ENCODE measurements around the gene PANK4.
A peak's percentile ranks its signal among the peaks of the same experiment; 100 is the strongest.

DNA sequence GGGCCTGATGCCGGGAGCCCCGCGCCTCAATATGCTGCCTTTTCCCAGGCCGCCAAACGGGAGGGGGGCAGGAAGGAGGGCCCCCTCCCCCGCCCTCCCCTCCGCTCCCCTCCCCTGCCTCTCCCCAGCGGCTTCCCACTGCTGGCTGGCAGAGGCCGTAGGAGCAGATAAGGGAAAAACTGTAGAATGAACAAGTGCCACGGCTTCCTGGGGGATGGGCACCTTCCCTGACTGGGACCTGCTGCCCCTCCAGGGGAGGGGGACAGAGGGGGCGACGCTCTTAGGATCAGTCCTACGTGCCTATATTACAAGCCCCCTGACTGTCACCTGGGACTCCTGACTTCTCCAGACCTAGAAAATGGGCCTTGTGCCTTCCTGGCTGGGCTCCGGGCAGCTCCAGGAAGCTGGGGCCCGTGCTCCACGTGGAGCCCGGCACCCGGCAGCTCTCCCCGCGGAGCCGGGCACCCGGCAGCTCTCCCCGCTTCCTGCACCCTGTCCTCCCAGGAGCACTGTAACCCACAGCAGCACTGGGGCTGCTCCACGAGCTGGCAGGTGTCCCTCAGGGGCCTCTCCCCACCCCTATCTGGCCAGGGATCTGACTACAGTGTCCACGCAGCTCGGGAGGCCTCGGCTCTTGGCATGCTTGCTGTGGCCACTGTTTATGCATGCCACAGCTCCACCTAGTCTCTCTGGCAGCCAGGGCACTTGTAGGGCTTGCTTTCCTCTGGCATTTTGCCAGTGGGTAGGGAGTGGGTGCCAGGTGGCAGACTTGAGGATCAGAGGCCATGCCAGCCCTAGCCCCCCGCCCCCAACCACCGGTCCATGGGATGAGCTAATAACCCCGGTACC lies 4.3 kb upstream of the PANK4 start:
- TF ChIP-seq GATA3 (IDR thresholded peaks at IDR 0.05; ENCODE audit: low read depth, low read length) (no peak), GATA2 (IDR thresholded peaks at IDR 0.05; ENCODE audit: low read depth, low read length) (peak; percentile 70)

Measured in SH-SY5Y (cell line).